Adrenal gland (tissue), 12 donors: Measurements from ENCODE around the gene DNAJC24. TPM values are rescaled to one million over a fixed set of nuclear protein-coding genes. Genes with fewer than 3 reads are reported as not detected.

ENCODE experiments used
- DNase-seq, 7 donors: peaks; one replicate each; pipeline ENCODE4 v3.0.0-alpha.2; 2019 to 2020
- H3K27ac ChIP-seq, 5 donors: fragments of 200-600 bp; sonication (generic) in 4 of 5; 1 replicate in 3 of 5; 2 replicates in 2 of 5; pipeline versions ENCODE4 v1.5.1 to v1.8.0; 2016 to 2020; ENCODE audit warnings: mild to moderate bottlenecking in 1 of 5
- H3K27me3 ChIP-seq: fragments of 200-600 bp; 2 replicates; pipeline ENCODE4 v1.8.0; 2021
- H3K36me3 ChIP-seq, 2 donors: fragments of 200-600 bp; replicated peaks in 1 of 2; 1 replicate in 1 of 2; 2 replicates in 1 of 2; pipeline versions ENCODE4 v1.5.1 to v1.8.0; 2018 to 2022
- H3K4me1 ChIP-seq, 2 donors: fragments of 200-600 bp; replicated peaks in 1 of 2; 1 replicate in 1 of 2; 2 replicates in 1 of 2; pipeline versions ENCODE4 v1.5.1 to v1.8.0; 2018 to 2021
- H3K4me3 ChIP-seq, 4 donors: fragments of 200-600 bp; sonication (generic) in 3 of 4; one replicate each; pipeline ENCODE4 v1.5.1; 2016 to 2018
- H3K9me3 ChIP-seq, 3 donors: fragments of 200-600 bp; sonication (generic) in 1 of 3; replicated peaks in 1 of 3; 1 replicate in 2 of 3; 2 replicates in 1 of 3; pipeline versions ENCODE4 v1.5.1 to v1.8.0; 2016 to 2021
- CTCF ChIP-seq, 6 experiments: fragments of 450-650 bp in 4 of 6; fragments of 200-600 bp in 2 of 6; sonication (generic) in 1 of 6; IDR thresholded peaks; 1 replicate in 5 of 6; 2 replicates in 1 of 6; pipeline versions ENCODE4 v1.5.1 to v1.8.0; 2016 to 2021; ENCODE audit warnings: antibody characterized with exemption in 6 of 6, mild to moderate bottlenecking in 2 of 6, moderate library complexity in 1 of 6
- POLR2A ChIP-seq, 2 donors: fragments of 450-650 bp; IDR thresholded peaks; one replicate each; pipeline ENCODE4 v1.6.1; 2017; ENCODE audit warnings: antibody characterized with exemption in 2 of 2, mild to moderate bottlenecking in 2 of 2, moderate library complexity in 1 of 2
- WGBS, 4 donors: extraction: QIAGEN DNeasy Blood & Tissue Kit in 2 of 4; methylation state at CpG; one replicate each; pipeline versions ENCODE4 v1.1.5 to v1.1.7; 2013 to 2017; 5-methylcytosine and 5-hydroxymethylcytosine counted together
- intact Hi-C, 2 donors: fragments of 100-400 bp; cut with DNase I; formaldehyde crosslinking; loops; one replicate each; pipeline versions ENCODE4 v1.14.1 to v1.15.0; 2022 to 2023
- polyA plus RNA-seq, 3 donors: library from polyadenylated mRNA; stranded (reverse); fragments of 200-250 nt in 2 of 3; fragments of 350-450 nt in 1 of 3; fragmentation: Illumina TruSeq in 1 of 3; extraction: RNeasy Lipid Tissue Mini Kit (QIAGEN cat#74804) in 1 of 3; gene quantifications; one replicate each; pipeline ENCODE4 v1.2.3, GENCODE V29; 2013 to 2014
- total RNA-seq, 9 donors: library from RNA; depleted of rRNA in 4 of 9; stranded (reverse); fragments of >200 nt in 4 of 9; fragments of 120-200 nt in 1 of 9; fragmentation: NEBNext Ultra II Directional in 1 of 9; extraction: Animal tissue kit (Norgen Biotek cat#: 25700) in 1 of 9; gene quantifications; one replicate each; pipeline versions ENCODE4 v1.1.0 to v1.2.4, GENCODE V29; 2013 to 2023
- donor health status: healthy with polysubstance abuse.
- donor health status: Bipolar disorder and iron deficiency.
- donor health status: DM: yes; HTN: yes; CAD: no.
- donor health status: DM: no; HTN: no; CAD: no.
- donor health status: DM: no; HTN: no; CAD: no.
- donor health status: DM: yes; HTN: yes; CAD: no.

Gene DNAJC24
- total and polyA plus RNA-seq, 12 donors: 1.9 to 21.5 (median 13.5) TPM

GRCh38 chr11:31424652-31425051 is 55.0 kb downstream of the DNAJC24 start:
- Histone ChIP-seq H3K27ac (no peak overlapping the region), H3K4me3 (no peak overlapping the region), H3K27me3 (no peaks in the 10 kb centered on the region), H3K36me3 (no peaks in the 10 kb centered on the region), H3K4me1 (no peaks in the 10 kb centered on the region), H3K9me3 (no peaks in the 10 kb centered on the region)
- TF ChIP-seq CTCF (IDR thresholded peaks at IDR 0.05): no peak
- intact Hi-C loops: no loop called here
- DNase-seq: no peak

DNA sequence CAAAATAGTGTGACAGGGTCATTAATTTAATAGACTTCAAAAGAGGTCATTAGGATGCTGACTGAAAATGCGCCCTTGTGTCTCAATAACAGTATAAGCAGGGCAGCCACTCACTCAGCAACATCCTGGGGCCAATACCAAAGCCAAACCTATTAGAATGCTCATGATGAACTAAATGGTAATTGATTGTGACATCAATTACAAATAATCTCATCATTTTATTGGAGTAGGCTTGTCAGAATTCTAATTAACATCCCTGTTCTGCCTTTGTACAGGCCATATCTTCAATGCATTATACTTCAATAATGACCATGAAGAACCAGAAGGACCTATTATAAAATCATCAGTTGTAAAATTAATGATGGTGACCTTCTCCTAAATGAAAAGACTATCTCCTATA is 64.2 kb downstream of the DNAJC24 start:
- Histone ChIP-seq H3K27me3 (no peaks in the 10 kb centered on the region), H3K9me3 (peaks cover 0 to 5% (median 0%) of the 10 kb centered on the region in 3 donors), H3K36me3 (no peaks in the 10 kb centered on the region), H3K27ac (no peak overlapping the region), H3K4me3 (no peak overlapping the region), H3K4me1 (no peaks in the 10 kb centered on the region)
- TF ChIP-seq CTCF (IDR thresholded peaks at IDR 0.05) (no peak), POLR2A (IDR thresholded peaks at IDR 0.05) (no peak)
- intact Hi-C loops: no loop called here
- DNase-seq: no peak
- WGBS, 4 donors: 76 to 100% (median 92%) methylated on average over 1 of the region's 1 CpG

GRCh38 chr11:31437742-31438435 is 68.2 kb downstream of the DNAJC24 start:
- no peak for DNase-seq
- intact Hi-C loops: no loop called here
- TF ChIP-seq CTCF (IDR thresholded peaks at IDR 0.05) (no peak), POLR2A (IDR thresholded peaks at IDR 0.05) (no peak)
- Histone ChIP-seq H3K36me3 (no peaks in the 10 kb centered on the region), H3K27ac (no peak overlapping the region), H3K27me3 (no peaks in the 10 kb centered on the region), H3K4me1 (no peaks in the 10 kb centered on the region), H3K9me3 (peaks cover 0 to 5% (median 0%) of the 10 kb centered on the region in 3 donors), H3K4me3 (no peak overlapping the region)
- 90 to 97% (median 95%) methylated on average over 2 of the region's 2 CpGs for WGBS, 4 donors

GRCh38 chr11:31441296-31441695 is 71.6 kb downstream of the DNAJC24 start:
- Histone ChIP-seq H3K27ac (no peak overlapping the region), H3K27me3 (no peaks in the 10 kb centered on the region), H3K4me3 (no peak overlapping the region), H3K4me1 (no peaks in the 10 kb centered on the region), H3K36me3 (no peaks in the 10 kb centered on the region), H3K9me3 (peaks cover 0 to 5% (median 0%) of the 10 kb centered on the region in 3 donors)
- TF ChIP-seq CTCF (IDR thresholded peaks at IDR 0.05) (no peak), POLR2A (IDR thresholded peaks at IDR 0.05) (no peak)
- intact Hi-C loops: no loop called here
- no peak for DNase-seq
